ENCODE measurements around the gene IMP4.
"Not testable (repeated sequence)": the region's sequence is repeated elsewhere in the genome, so short reads cannot be mapped to it uniquely, and the experiment has no call there.

Gene IMP4, protein sequence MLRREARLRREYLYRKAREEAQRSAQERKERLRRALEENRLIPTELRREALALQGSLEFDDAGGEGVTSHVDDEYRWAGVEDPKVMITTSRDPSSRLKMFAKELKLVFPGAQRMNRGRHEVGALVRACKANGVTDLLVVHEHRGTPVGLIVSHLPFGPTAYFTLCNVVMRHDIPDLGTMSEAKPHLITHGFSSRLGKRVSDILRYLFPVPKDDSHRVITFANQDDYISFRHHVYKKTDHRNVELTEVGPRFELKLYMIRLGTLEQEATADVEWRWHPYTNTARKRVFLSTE

DNA sequence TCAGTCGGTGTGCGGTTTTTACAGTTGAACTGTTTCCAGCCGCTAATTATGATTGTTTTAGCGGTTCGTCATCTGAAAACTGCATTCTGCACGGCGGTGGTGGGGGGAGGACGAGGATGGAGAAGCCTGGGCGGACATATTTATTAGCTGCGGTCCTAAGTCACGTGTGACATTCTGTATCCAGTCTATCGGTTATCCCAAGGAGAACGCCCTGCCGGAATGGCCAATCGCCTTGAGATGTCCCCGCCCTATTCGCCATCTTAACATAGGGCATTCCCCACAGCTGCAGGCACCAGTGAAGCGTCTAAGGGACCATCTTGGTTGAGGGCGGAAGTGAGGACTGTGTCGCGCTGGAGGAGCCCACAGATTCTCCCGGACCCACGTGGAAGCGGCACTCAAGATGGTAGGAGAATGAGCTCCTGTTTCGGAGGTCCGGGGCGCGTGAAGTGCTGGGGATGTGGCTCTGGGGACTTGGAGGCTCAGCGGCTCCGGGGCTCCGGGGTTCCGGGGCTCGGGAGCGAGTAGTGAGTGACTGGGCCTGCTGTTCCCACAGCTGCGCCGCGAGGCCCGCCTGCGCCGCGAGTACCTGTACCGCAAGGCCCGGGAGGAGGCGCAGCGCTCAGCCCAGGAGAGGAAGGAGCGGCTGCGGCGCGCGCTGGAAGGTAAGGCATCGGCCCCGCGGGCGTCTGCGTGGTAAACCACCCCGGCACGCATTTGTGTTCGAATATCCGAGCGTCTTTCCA, at the start of gene IMP4:
Gene IMP4, plus strand, starts transcription at position 365 of the 743 bp plus-strand sequence. Its CDS starts 36 bp downstream, at position 401.
- DNase-seq: peak; percentile 95

DNA sequence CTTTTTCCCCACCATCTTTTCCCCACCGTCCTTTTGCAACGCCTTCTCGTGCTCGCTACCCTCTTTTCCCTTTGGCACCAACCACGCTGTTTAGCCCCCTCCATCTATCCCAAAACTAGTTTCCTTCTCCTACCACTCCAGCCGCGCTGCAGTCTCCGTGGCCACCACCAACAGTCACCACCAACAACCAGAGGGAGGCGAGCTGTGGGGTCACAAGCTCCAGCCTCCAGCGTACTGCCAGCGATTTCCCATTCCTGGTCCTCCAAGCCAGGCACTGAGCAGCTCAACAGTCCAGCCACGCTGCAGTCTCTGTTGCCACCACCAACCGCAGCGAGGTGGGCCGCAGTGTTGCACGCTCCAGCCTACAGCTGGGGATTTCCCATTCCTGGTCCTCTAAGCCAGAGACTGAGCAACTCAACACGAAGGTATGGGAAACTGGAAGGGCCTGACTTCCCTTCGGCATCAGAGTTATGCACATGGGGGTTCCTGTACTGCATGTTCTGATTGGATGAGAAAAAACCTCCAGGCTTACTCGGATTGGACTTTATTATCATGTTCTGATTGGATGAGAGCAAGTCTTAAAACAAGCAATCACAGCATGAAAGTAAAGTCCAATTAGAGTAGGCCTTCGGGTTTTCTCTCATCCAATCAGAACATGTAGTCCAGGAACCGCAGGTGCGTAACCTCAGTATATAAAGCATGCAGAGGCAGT, 42.3 kb upstream of the IMP4 start:
- DNase-seq: no peak

DNA sequence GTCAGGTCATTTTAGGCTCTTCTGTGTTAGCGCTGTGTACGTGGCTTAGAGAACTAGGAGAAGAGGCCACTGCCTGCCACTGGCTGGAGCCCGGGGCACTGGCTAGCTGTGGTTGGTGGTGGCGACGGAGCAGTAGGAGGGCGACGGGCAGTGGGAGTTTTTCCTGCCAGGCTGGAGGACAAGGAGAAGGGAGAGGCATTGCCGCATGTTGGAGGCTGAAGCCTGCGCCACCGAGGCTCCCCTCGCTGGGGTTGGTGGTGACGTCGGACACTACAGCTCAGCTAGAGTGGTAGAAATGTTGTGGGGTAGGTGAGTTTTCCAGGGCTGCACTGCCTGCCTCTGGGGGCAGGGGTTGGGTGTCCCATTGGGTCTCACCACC, 41.7 kb upstream of the IMP4 start:
- no peak for DNase-seq

DNA sequence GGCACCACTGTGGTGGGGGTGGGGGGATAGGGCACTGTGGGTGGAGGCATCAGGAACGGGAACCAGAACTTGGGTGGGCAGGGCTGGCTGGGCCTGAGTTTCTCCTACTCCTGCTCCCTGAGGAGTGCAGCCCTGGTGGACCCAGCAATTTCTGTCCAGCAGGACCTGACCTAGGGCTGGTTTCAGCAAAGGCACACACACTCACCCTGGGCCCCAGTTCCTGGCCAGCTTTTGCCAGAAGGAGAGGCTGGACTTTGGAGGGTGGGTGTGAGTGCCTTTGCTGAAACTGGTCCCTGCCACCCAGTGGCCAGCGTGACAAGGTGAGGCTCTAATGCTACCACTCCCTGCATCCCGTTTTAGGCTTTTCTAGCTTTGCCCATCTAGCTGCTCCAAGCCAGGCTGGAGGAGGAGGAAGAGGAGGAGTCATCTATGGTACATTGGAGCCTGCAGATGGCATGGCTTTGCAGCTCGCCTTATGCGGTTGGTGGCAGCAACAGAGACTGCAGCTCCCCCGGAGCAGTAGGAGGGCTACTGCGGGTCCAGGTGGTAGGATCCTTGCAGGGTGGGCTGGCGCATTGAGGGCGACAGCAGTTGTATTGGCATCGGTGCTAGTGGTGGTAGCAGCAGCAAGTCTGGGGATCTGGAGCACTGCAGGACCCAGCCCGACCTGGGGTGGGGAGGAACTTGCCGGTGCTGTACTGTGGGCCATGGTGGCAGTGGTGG, 40.4 kb upstream of the IMP4 start:
- no peak for DNase-seq

DNA sequence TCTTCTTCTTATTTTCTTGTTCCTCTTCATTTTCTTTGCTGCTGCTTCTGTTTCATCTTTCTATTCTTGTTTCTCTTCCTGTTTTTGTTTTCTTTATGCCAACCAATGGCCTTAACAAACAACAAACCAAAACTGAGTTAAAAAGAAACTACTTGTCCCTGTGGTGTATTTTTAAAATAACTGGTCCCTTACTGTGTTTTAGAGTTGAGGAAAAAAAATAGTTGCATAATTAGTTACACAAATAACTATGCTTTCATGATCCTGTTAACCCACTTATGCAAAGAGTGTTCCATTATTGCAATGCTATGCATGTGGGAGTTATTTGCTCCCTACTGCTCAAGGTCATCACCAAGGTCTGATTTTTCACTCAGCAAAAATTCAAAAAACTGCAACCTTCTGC, 39.5 kb upstream of the IMP4 start:
- DNase-seq: no peak

DNA sequence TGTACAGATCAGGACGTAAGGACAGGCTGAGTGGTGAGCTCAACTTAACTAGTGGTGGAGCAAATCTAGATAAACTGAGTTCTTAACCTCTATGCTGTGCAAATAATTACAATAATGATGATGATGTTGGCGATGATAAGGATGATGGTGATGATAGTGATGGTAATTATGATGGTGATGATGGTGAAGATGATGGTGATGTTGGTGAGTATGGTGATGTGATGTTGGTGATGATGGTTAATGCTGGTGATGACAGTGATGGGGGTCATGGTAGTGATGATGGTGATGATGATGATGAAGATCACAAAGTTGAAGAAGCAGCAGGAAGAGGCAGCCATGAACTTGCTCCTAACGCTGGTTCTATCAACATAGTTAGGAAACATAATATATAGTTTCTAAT, 38.0 kb upstream of the IMP4 start:
- no peak for DNase-seq

DNA sequence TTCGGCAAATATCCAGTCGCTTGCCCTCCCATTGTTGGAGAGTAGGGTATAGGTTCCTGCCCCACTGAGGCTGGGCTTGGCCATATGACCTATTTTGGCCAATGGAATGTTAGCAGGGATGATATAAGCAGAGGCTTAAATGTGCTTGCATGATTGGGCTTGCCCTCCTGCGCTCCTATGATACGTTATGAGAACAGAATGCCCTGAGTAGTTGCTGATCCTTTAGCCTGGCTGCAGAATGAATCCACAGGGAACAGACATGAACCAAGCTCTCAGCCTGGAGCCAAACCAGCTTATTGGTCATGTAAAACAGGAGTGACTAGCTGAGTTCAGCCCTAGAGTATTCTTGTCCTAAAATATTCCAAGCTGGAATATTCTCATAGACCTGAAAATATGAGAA, 34.8 kb upstream of the IMP4 start:
- DNase-seq: no peak

DNA sequence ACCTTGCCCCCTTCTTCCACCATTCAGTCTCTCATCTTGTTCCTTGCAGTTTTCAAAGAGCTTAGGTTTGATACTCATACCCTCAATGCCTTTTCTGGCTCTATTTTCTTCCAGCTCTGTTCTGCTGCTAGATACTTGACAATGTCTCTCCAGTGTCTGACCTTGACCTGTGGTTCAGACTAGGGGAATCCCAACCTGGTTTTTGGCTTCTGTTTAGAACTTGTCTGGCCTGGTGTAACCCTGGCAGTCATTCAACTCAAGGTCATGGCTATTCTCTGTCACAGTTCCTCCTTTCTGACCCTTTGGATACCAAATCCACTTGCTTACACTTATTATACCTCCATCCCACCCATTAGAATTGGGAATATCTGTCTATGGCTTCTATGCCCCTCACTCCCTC, 31.8 kb upstream of the IMP4 start:
- DNase-seq: no peak

DNA sequence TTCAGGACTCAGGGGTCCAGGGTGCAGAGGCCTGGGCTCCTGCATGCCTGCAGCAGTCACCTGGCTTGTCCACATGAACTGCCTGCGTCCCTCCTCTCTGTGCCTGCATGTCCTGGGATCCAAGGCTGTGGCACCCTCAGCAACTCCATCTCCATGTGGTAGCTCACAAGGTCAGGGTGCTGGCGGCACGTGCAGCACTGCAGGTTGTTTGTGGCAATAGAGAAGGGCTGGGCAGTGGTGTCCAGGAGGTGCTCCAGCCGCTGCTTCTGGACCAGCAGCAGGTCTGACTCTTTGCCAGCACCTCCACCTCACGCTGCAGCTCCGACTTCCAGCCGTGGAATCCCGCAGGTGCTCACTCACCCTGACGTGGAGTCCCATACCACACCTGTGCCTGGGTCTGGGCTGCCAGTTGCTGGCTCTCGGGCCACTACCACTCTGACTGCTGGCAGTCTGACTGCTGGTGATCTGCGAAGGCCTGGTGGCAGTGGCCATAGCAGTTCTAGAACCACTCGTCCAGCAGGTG, 28.8 kb upstream of the IMP4 start:
- DNase-seq: no peak

DNA sequence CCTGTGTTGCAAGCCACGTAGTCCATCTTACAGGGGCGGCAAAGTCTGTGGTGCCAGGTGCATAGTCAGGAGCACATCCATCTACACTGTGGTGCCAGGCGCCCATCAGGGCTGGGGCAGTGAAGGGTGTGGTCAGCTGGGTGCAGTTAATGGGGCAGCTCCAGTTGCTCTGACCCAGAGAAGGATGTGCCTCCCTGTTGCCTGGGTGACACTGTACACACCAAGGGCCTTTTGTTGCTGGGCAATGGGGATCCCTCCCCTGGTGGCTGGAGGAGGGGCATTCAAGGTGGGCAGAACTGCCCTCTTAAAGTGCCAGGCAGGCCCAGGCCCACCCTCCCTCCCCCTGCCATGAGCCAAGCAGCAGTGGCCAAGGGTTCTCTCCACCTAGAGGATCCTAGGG, 28.3 kb upstream of the IMP4 start:
- no peak for DNase-seq

DNA sequence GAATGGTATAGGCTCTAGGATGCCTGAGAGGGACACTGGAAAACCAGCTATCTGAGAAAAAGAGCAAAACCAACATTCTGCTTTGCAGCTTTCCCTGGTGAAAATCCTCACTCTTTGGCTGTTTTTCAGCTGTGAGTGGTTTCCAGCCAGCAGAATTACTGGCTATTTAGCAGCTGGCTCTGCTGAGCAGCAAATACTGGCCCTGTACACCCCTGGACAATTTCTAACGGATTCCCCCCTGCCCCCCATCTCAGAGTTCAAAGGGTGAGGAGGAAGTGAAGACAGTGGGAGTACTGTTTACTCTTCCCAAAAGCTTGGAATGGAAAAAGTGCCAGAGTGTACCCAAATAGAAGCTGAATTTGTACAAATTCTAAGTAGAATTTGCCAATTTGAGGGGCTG, 26.1 kb upstream of the IMP4 start:
- DNase-seq: no peak

DNA sequence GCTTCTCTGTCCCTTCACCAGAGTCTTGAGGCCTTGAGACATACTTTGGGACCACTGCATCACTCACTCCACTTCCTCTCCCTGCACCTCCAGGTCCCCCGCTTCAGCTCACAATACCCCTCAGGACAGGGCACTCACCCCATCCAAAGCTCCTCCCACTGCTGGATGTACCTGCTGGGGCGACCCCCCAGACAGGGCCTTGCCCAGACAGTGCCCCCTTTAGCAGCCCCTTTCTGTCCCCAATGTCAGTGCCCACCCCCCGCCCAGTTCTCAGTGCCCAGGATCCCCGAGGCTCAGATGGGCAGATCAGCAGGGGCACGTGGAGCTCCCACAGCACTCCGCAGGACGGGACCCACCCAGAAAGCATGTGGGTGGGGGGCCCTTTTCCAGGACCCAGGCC, 23.8 kb upstream of the IMP4 start:
- no peak for DNase-seq

DNA sequence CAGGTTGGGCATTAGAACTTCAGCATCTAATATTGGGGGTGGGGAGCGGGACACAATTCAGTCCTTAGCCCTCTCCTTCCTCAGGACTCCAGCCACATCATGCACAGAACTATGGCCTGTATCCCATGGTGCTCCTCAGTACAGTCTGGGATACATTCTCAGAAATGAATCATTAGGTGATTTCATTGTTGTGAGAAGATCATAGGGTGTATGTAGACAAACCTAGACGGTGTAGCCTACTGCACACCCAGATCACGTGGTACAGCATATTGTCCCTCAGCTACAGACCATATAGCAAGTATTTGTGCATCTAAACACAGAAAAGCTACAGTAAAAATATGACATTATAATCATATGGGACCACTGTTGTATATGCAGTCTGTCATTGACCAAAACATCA, 23.2 kb upstream of the IMP4 start:
- no peak for DNase-seq

DNA sequence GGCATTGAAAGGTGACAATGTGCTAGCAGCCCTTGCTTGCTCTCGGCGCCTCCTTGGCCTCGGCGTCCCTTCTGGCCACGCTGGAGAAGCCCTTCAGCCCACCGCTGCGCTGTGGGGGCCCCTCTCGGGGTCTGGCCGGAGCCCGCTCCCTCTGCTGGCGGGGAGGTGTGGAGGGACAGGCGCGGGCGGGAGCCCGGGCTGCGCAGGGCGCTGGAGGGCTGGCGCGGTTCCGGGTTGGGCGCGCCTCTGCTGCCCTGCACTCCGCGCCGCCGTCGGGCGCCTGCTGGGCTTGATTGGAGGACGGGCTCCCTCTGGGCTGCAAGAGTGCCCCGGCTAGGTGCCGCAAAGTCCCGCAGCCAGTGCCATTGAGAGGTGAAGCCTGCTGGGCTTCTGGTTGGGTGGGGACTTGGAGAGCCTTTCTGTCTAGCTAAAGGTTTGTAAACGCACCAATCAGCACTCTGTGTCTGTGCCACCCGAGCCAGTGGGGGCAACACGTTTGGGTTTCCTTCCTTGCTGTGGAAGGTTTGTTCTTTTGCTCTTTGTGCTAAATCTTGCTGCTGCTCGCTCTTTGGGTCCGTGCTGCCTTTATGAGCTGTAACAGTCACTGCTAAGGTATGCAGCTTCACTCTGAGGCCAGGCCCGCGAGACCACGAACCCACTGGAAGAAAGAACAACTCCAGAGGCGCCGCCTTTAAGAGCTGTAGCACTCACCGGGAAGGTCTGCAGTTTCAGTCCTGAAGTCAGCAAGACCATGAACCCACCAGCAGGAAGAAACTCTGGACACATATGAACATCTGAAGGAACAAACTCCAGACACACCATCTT, 14.8 kb upstream of the IMP4 start:
- no peak for DNase-seq

DNA sequence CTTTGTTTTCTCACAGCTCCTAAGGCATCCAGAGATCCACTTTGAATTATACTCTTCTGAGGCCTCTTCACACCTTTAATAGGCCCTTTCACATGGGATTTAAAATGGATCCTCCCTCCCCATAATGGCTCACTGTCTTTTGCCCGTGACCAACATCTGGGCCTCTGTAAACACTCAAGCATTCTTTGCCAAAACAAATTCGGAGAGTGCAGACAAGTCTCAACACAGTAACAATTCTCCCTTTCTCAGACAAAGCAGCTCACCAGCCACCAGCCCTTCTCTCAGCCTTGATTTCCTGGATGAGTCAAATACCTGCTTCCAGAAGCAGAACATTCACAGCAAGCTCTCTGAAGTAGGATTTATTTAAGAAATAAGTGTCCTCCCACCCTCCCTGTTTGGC, 14.0 kb upstream of the IMP4 start:
- no peak for DNase-seq

DNA sequence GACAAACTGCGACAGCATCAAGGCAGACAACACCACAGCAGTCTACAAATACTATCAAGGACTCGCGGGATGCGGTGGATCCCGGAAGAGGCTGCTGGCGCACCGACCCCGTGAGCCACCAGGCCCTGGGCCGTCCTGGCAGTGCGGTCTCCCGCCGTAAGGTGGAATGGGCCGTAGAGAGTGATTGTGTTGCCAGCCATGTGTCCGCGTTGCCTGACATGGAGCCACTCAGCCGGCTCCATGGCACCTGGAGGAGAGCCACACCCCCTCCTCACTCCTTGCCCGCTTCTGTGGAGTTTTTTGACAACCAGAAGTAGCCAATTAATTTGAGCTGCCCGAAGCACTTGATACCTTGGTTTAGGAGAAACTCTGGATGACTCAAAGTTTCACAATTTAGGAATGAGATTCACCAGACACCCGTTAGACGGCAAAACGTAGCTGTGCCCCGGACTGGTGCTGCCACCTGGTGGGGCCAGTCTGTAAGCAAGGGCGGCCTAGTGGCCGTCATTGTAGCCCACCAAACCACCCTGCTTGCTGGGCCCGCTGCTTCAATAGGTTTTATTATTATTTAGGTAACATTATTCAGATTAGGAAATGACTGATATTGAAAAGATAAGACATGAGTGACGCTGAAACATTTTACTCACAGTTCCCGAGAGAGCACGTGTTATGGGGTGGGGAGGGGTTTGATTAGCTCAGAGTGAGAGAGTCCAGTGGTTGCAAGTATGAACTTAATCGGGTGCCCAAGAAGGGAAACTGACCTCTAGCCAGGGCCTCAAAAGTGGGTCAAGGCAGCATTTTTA, 10.2 kb upstream of the IMP4 start:
- peak; percentile 83 for DNase-seq

DNA sequence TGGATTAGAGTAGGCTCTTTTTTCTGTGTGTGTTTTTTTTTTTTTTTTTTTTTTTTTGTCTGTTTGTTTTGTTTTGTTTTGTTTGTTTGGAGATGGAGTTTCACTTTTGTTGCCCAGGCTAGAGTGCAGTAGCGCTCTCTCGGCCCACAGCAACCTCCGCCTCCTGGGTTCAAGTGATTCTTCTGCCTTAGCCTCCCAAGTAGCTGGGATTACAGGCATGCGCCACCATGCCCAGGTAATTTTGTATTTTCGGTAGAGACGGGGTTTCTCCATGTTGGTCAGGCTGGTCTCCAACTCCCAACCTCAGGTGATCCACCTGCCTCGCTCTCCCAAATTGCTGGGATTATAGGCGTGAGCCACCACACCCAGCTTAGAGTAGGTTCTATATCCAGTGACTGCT, 9.4 kb upstream of the IMP4 start:
- DNase-seq: not testable (repeated sequence)

DNA sequence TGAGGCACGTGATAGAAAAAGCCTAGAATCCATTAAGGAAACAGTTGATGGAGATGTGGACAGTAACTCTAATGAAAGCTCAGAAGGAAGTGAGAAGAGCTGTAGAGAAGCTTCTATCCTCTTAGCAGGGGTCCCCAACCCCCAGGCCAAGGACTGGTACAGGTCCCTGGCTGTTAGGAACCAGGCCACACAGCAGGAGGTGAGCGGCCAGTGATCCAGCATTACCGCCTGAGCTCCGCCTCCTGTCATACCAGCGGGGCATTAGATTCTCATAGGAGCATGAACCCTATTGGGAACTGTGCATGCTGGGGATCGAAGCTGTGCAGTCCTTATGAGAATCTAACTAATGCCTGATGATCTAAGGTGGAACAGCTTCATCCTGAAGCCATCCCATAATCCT, 8.7 kb upstream of the IMP4 start:
- no peak for DNase-seq

DNA sequence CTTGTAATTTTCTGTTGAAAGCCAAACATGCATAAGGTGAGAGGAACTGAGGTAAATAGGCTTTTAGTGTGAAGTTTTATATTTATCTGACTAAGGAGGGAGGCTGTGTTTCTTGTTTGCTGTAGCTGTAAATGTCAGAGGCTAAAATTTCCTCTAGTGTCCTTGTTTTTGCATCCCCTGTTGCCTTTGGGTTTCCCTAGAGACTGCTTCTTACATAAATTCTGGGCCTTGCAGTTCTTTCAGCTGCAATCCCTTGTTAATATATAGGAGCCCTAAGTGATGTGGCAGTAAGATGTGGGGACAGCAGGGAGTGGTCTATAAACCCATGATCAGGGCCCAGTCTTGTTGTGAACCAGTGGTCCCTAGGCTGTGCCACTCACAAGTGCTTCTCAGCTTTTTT, 7.5 kb upstream of the IMP4 start:
- no peak for DNase-seq

DNA sequence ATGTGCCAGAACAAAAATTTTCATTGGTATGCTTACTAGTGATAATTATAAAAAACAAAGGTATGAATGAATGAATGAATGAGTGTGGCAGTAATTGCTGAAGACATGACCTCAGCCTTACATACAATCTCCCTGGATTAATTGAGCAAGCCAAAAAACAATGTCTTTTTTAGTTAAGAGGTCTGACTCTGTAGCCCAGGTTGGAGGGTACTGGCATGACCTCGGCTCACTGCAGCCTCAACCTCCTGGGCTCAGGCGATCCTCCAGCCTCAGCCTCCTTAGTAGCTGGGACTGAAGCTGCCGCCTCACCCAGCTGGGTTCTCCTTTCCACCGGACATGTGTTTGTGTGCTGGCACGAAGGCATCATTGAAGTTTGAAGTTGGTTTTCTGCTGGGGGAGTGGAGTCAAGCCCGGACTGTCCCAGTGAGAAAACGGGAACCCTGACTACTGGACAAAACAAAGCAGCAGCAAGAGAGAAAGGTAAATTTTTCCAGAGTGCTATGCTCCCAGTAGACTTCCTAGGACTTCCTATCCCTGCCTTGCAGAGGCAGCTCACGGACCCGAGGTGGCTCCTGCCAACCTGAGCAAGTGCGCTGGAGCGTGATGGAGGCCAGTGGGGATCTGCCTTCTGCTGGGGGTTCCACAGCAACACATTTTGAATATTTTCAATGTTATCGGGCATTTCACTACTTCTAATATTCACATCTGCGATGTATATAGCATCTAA, 6.4 kb upstream of the IMP4 start:
- no peak for DNase-seq

Data from activated CD4-positive, alpha-beta T cell treated with anti-CD3 and anti-CD28 coated beads for 48 hours (primary cell).